ENCODE measurements around the gene LMAN2.
"Not testable (repeated sequence)": the region's sequence is repeated elsewhere in the genome, so short reads cannot be mapped to it uniquely, and the experiment has no call there.

Gene LMAN2

GRCh38 chr5:177364159-177364962 lies 12.9 kb upstream of the LMAN2 start:
- TF ChIP-seq POLR2A (IDR thresholded peaks at IDR 0.05; ENCODE audit: low read depth, low read length), result no peak
- DNase-seq (ENCODE audit: insufficient read length, low spot score) (no peak), FAIRE-seq (no peak)

GRCh38 chr5:177363565-177363964 lies 12.1 kb upstream of the LMAN2 start:
- TF ChIP-seq POLR2A (IDR thresholded peaks at IDR 0.05; ENCODE audit: low read depth, low read length), result no peak
- FAIRE-seq (no peak), DNase-seq (ENCODE audit: insufficient read length, low spot score) (no peak)

GRCh38 chr5:177362610-177363507 lies 11.4 kb upstream of the LMAN2 start:
- no peak for FAIRE-seq
- DNase-seq (ENCODE audit: insufficient read length, low spot score), result no peak
- TF ChIP-seq POLR2A (IDR thresholded peaks at IDR 0.05; ENCODE audit: low read depth, low read length), result no peak

- FAIRE-seq (no peak), DNase-seq (ENCODE audit: insufficient read length, low spot score) (no peak)
- no peak for TF ChIP-seq POLR2A (IDR thresholded peaks at IDR 0.05; ENCODE audit: low read depth, low read length)
Observed at GRCh38 chr5:177362292-177362609, 10.8 kb upstream of the LMAN2 start.

GRCh38 chr5:177361418-177362291 lies 10.2 kb upstream of the LMAN2 start:
- no peak for DNase-seq (ENCODE audit: insufficient read length, low spot score)

DNA sequence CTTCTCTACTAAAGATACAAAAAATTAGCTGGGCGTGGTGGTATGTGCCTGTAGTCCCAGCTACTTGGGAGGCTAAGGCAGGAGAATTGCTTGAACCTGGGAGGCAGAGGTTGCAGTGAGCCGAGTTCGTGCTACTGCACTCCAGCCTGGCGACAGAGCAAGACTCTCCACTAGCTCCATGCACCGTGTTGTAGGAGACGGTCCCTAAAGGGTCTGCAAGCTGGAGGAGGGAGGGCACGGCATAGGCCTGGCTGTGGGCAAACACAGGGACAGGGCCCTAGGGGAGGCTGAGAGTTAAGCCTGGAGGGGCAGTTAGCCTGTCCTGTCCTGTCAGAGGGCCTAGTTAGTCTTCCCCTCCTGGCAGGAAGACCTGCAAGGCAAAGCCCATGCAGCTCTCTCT lies 9.3 kb upstream of the LMAN2 start:
- not testable (repeated sequence) for FAIRE-seq; DNase-seq (ENCODE audit: insufficient read length, low spot score)

More at GRCh38 chr5:177361418-177362291, 10.2 kb upstream of the LMAN2 start:
- FAIRE-seq, result no peak
- no peak for TF ChIP-seq POLR2A (IDR thresholded peaks at IDR 0.05; ENCODE audit: low read depth, low read length)

- FAIRE-seq (no peak), DNase-seq (ENCODE audit: insufficient read length, low spot score) (no peak)
- no peak for TF ChIP-seq POLR2A (IDR thresholded peaks at IDR 0.05; ENCODE audit: low read depth, low read length)
Observed at GRCh38 chr5:177359860-177360259, 8.4 kb upstream of the LMAN2 start.

- DNase-seq (ENCODE audit: insufficient read length, low spot score), result no peak
- TF ChIP-seq POLR2A (IDR thresholded peaks at IDR 0.05; ENCODE audit: low read depth, low read length), result no peak
- no peak for FAIRE-seq
Observed at GRCh38 chr5:177359451-177359851, 8.0 kb upstream of the LMAN2 start.

- DNase-seq (ENCODE audit: insufficient read length, low spot score) (no peak), FAIRE-seq (no peak)
- TF ChIP-seq POLR2A (IDR thresholded peaks at IDR 0.05; ENCODE audit: low read depth, low read length), result no peak
Observed at GRCh38 chr5:177358370-177358819, 6.9 kb upstream of the LMAN2 start.

GRCh38 chr5:177357459-177358351 lies 6.2 kb upstream of the LMAN2 start, which contains the start of gene RGS14:
Gene RGS14 (plus strand): TSS chr5:177357924. CDS start chr5:177358025, 101 bp downstream.
- FAIRE-seq (no peak), DNase-seq (ENCODE audit: insufficient read length, low spot score) (peak; percentile 92)
- peak; percentile 39 for TF ChIP-seq POLR2A (IDR thresholded peaks at IDR 0.05; ENCODE audit: low read depth, low read length)

DNA sequence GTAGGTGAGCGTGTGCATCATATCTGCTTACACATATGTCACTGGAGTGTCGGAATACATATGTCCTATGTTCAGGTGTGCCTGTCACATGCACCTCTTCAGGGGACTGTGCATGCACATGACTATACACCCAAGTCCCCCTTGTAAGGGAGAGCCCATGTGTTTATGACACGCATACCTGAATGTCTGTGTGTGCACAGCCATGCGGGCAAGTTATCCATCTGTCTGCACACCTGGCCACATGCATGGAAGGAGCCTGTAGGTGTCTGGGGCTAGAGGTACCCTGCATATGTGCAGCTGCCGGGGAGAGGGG lies 5.6 kb upstream of the LMAN2 start:
- FAIRE-seq (no peak), DNase-seq (ENCODE audit: insufficient read length, low spot score) (no peak)
- TF ChIP-seq POLR2A (IDR thresholded peaks at IDR 0.05; ENCODE audit: low read depth, low read length), result no peak

GRCh38 chr5:177356746-177357145 lies 5.3 kb upstream of the LMAN2 start:
- no peak for TF ChIP-seq POLR2A (IDR thresholded peaks at IDR 0.05; ENCODE audit: low read depth, low read length)
- FAIRE-seq (no peak), DNase-seq (ENCODE audit: insufficient read length, low spot score) (no peak)

- no peak for DNase-seq (ENCODE audit: insufficient read length, low spot score)
- no peak for TF ChIP-seq POLR2A (IDR thresholded peaks at IDR 0.05; ENCODE audit: low read depth, low read length)
- no peak for FAIRE-seq
Observed at GRCh38 chr5:177355868-177356168, 4.3 kb upstream of the LMAN2 start.

Measured in H54 (cell line).